Fibroblast of skin of right quadriceps (primary cell): ENCODE measurements around the gene ERBB4.
"Not testable (repeated sequence)": the region's sequence is repeated elsewhere in the genome, so short reads cannot be mapped to it uniquely, and the experiment has no call there.

Experiments
- DNase-seq: peaks from one replicate; pipeline ENCODE4 v3.0.0-alpha.2; 2013

ERBB4 gene

GRCh38 chr2:212042562-212042961, 496.0 kb downstream of the ERBB4 start:
- DNase-seq = no peak

GRCh38 chr2:212037062-212037461, 501.5 kb downstream of the ERBB4 start:
- DNase-seq = no peak

GRCh38 chr2:212034841-212035585, 503.6 kb downstream of the ERBB4 start:
- DNase-seq = no peak

DNA sequence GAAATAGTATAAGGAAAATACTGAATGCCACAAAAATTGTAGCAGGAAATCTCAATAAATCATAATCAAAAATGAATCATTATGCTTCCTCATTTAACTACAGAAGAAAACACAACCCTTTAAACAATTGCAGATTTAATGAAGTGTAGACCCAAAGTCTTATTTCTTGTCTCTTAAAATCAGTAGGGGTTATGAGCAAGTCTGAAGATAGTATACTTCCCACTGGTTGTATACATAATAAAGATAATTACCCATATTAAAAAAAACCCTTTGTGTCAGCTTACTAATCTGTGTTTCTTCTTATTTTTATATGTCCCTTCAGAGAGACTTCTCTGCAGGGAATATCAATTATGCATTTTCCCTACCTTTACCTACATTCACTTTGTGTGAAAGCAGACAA, 504.7 kb downstream of the ERBB4 start:
- DNase-seq = no peak

DNA sequence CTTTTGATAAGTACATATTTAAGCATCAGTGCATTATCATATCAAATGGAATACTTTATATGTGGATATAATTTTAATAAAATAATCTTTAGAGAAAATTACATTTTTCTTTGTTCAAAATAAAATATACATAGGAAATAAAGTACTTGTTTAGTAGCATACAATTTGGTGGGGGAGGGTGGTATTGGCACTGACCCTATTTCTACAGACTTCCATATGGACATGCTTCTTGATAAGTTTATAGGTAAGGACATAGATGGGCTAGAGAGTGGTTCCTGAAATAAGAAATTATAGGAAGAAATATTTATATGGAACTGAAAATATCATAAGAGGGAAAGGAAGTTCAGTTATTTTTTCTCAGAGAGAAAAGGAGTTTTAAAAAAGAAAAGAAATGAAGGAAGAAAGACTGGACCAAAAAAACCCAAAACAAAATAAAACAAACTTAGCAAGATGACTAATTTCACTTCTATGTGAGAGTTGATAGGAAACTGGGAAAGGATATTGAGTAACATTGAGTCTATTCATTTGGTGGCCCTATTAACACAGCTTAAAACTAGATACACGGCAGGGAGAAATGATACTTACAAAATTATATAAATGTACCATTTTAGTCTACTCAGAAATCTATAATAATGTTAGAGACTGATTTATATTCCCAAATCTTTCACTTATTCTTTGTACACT, 505.9 kb downstream of the ERBB4 start:
- peak; percentile 41 for DNase-seq

- DNase-seq = peak; percentile 83
These were observed 506.6 kb downstream of the ERBB4 start for GRCh38 chr2:212032032-212032431.

DNA sequence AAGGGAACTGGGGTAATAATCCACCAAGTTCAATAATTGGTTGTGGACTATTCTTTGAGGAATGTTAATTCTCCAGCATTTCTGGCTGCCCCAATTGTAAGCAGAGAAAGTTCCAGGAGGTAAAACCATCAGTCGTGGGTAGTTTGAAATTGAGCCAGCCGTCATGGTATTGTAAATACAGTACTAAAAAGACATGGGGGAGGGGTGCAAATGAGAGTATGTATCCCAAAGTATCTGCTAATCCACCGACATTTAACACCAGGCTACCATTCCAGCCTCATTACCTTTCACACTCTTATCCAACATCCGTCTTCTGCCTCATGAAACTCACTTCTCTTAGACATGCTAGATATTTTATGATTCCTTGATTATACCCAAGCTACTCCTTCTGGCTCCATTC, 507.9 kb downstream of the ERBB4 start:
- no peak for DNase-seq

- no peak for DNase-seq
These were observed 509.7 kb downstream of the ERBB4 start for GRCh38 chr2:212028798-212029394.

GRCh38 chr2:212027681-212028628, 510.6 kb downstream of the ERBB4 start:
- DNase-seq = peak; percentile 45

DNA sequence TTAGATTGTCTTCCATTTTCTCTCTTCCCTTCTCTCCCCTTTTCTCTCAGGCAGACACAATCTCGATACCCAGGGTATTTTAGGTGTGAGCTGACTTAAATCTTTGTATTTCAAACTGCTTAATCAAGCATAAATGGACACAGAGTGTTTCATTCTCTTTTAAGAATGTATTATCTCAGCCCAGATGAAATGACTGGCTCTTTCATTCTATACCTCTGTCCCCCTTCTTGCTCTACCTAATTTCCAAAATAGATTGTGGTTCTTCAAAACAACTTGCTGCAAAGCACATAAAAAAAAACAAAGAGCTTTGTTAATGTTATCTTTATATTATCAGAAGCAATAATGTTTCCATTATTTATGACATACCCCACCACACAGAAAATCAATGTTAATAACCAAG, 514.6 kb downstream of the ERBB4 start:
- no peak for DNase-seq

DNA sequence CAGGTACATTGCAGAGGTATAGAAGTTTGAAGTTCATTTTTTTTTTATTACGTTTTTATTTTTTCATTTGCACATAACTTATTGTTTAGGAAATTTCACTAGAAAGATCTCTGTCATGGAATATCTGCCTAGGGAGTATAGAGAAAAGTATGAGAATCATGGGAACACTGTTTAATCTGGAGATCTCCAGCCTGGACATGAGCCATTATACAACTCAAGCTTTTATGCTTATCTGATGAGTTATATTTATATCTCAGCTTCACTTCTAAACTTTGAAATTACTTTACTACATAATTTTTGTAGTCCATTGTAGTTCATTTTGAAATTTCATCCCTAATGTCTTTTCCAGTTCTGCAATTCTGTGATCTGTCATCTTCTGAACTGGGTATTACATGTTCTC, 515.6 kb downstream of the ERBB4 start:
- no peak for DNase-seq

DNA sequence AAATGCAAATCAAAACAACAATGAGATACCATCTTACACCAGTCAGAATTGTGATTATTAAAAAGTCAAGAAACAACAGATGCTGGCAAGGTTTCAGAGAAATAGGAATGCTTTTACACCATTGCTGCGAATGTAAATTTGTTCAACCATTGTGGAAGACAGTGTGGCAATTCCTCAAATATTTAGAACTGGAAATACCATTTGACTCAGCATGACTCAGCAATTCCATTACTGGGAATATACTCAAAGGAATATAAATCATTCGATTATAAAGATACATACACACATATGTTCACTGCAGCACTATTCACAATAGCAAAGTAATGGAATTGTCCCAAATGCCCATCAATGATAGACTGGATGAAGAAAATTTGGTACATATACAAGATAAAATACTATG, 516.7 kb downstream of the ERBB4 start:
- peak; percentile 87 for DNase-seq

DNA sequence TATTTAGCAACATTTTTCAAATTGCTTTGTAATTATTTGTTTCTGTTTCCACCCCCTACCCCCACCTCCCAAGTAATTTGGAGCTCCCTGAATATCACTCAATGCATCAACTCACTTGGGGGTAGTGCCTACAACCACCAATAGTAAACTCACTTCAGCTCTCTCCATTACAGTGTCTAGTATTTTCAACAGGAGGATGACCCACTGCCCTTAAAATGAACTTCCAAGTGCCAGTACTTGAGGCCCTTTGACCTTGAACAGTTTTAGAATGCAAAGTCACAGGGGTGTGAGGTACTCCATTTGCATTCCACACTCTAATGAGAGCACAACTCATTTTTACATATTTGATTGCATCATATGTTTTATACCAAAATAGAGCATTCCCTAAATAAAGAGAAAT, 523.0 kb downstream of the ERBB4 start:
- no peak for DNase-seq

DNA sequence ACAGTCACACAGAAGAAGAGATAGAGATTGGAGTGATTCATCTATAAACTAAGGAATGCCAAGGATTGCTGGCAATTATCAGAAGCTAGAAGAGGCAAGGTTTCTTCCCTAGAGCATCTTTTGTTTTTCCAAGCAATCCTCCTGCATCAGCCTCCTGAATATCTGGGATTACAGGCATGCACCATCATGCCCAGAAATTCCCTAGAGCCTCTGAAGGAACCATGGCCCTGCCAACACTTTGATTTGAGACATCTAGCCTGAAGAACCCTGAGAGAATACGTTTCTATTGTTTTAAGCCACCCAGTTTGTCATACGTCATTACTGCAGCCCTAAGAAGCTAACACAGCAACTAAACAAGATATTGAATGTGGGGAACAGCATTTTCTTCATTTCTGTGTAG, 525.0 kb downstream of the ERBB4 start:
- DNase-seq = no peak

GRCh38 chr2:212010305-212010704, 528.3 kb downstream of the ERBB4 start:
- DNase-seq = not testable (repeated sequence)

DNA sequence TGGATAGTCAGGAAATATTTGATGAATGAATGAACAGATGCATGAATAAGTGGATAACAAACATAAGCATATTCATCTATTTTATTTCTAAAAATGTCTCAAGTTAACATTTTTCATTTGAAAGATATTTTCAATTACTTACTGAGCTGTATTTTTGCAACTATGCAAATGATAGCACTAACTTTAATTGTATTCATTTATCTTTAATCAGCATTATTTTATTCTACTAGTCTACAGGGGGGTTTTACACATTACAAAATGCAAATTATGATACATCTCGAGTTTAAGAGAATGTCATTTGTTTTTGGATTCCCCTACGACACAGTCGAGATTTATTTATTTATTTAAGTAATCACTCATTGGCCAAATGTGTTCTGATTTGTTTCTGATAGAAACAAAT, 530.6 kb downstream of the ERBB4 start:
- no peak for DNase-seq

DNA sequence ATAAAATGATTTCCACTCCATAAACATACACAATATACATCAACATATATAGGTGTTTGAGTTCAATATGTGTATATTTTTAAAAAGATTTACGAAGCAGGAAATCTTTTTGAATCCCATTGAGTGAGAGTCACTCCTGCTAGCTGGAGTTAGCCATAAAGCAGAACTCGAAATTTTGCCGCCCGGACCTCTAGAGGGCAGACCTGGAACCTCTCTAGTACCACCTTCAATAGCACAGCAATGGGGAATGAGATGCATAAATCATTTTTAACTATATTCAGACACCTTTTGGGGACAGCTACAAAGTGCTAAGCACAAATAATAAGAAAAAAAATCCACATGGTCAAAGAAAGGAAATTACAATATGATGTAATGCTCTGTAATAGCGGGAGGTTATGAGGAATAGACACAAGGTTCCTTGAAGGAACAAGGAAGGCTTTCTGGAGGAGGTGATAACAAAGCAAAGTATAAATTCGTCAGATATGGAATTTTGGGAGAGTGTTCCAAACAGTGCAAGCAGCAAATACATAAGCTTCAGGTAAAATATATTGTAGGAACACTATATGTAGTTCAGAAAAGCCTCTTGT, 533.4 kb downstream of the ERBB4 start:
- peak; percentile 25 for DNase-seq

GRCh38 chr2:212001325-212001724, 537.3 kb downstream of the ERBB4 start:
- DNase-seq = no peak

DNA sequence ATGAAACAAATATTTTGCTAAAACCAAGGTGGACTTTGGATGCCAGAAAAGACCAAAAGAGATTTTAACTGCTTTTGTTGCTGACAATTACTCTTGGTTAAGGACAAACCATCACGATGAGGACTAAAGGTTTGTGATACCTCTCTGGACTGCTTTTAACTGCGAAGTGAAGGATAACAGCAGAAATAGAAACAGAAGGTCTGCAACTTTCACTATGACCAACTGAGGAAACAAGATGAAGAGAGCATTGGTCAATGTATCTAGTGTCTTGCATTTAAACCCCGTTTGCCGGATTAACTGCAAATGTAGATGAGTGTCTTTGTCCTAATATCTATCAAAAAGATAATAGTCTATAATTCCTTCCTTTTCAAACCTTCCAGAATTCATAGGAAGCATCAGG, 541.7 kb downstream of the ERBB4 start:
- no peak for DNase-seq

- no peak for DNase-seq
These were observed 543.8 kb downstream of the ERBB4 start for GRCh38 chr2:211994806-211995205.

DNA sequence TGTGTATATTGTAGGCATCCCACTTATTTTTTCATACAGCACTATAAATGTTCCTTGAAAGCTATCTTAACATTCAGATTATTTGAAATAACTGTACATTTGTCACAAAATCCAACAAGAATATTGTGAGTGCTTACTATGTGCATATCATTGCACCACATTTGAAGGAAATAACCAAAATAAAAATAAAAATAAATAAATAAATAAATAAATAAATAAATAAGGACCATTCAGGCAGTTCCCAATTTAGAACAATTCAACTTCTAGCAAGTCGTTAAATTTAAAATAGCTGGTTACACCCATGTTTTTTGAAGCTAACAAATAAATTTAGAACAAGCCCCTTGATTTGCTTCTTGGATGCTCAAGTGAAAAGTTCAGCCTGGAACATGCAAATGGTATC, 548.3 kb downstream of the ERBB4 start:
- DNase-seq = no peak

- DNase-seq = no peak
These were observed 552.3 kb downstream of the ERBB4 start for GRCh38 chr2:211986313-211986712.

- DNase-seq = no peak
These were observed 553.2 kb downstream of the ERBB4 start for GRCh38 chr2:211985393-211985792.
